ENCODE measurements around the gene SPPL2B.

The SPPL2B gene

DNA sequence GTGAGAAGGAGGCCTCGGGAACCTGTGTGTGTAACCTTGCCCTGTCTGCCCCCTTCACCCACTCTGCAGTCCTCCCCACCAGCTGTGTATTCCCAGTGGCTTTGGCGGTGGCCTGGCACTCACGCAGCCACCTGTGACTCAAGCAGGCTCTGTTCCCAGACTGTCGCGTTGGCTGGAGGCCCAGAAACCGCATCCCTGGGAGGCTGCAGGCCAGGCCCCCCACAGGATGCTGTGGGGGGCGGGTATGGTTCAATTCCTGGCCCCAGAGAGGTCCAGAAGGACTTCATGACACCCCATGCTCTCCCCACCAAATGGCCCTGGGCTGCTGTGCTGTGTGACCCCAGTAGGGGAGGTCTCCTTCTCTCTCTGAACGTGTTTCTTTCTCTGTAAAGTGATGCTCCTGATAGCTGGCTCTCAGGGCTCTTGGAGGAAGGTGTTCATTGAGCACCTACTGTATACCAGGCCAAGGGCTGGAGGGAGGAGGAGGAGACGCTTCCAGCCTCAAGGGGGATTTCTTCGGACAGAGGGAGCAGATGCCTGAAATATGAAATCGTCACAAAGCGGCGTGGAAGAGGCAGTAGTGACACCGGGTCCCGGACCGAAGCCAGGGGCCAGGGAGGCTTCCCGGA lies 18.6 kb upstream of the SPPL2B start:
- TF ChIP-seq FOXP2 (optimal IDR thresholded peaks at IDR 0.05; ENCODE audit: borderline replicate concordance, extremely low read depth, extremely low read length, insufficient read depth), result peak; percentile 22
- no peak for TF ChIP-seq REST (IDR thresholded peaks at IDR 0.05; ENCODE audit: insufficient read depth in 1 of 2, low read depth in 2 of 2, low read length in 2 of 2)
- TF ChIP-seq SIN3A (IDR thresholded peaks at IDR 0.05; ENCODE audit: borderline replicate concordance, insufficient read depth, low read length), result no peak

DNA sequence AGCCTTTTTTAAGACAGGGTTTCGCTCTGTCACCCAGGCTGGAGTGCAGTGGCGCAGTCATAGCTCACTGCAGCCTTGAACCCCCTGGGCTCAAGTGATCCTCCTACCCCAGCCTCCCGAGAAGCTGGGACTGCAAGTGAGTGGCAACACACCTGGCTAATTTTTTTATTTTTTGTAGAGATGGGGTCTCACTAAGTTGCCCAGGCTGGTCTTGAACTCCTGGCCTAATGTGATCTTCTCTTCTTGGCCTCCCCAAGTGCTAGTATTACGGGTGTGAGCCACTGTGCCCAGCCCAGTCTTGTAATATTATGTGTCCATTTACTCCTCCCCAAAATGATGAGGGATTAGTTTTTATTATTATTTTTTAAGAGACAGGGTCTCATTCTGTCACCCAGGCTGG lies 17.4 kb upstream of the SPPL2B start:
- no peak for TF ChIP-seq SIN3A (IDR thresholded peaks at IDR 0.05; ENCODE audit: borderline replicate concordance, insufficient read depth, low read length)

DNA sequence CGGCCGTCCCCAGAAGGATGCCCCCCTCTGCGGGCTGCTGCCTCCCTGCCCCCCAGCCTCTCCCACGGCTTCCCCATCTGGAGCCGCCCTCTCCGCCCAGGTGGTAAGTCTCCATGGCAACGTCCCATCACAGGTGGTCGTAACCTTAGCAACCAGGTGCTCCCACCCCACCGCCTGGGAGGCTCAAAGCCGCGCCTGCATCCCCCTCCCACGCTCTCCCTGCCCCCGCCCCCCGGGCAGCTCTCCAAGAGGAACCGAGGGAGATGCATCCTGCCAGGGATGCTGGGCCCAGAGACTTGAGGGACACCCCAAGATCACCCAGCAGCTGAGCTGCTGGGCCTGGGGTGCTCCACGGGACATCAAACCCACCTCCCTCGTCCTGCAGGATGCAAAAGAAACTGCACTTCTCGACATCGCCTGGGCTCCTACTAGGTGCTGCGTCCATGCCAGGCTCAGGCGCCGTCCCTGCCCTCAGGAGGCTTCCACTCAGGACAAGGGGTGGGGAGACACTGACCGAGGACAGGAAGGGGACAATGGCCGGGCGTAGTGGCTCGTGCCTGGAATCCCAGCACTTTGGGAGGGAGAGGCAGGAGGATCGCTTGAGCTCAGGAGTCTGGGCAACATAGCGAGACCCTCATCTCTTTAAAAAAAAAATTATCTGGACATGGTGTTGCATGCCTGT lies 15.5 kb upstream of the SPPL2B start:
- TF ChIP-seq FOXP2 (optimal IDR thresholded peaks at IDR 0.05; ENCODE audit: borderline replicate concordance, extremely low read depth, extremely low read length, insufficient read depth) (no peak), POLR2AphosphoS5 (IDR thresholded peaks at IDR 0.05; ENCODE audit: low read depth, low read length) (no peak), REST (IDR thresholded peaks at IDR 0.05; ENCODE audit: insufficient read depth in 1 of 2, low read depth in 2 of 2, low read length in 2 of 2) (no peak), SIN3A (IDR thresholded peaks at IDR 0.05; ENCODE audit: borderline replicate concordance, insufficient read depth, low read length) (no peak), TAF1 (IDR thresholded peaks at IDR 0.05; ENCODE audit: borderline replicate concordance, insufficient read depth, low read length) (no peak)

GRCh38 chr19:2315121-2315817 lies 13.2 kb upstream of the SPPL2B start:
- TF ChIP-seq POLR2AphosphoS5 (IDR thresholded peaks at IDR 0.05; ENCODE audit: low read depth, low read length), result no peak
- no peak for TF ChIP-seq REST (IDR thresholded peaks at IDR 0.05; ENCODE audit: insufficient read depth in 1 of 2, low read depth in 2 of 2, low read length in 2 of 2)
- TF ChIP-seq FOXP2 (optimal IDR thresholded peaks at IDR 0.05; ENCODE audit: borderline replicate concordance, extremely low read depth, extremely low read length, insufficient read depth), result no peak
- TF ChIP-seq TAF1 (IDR thresholded peaks at IDR 0.05; ENCODE audit: borderline replicate concordance, insufficient read depth, low read length), result no peak
- TF ChIP-seq SIN3A (IDR thresholded peaks at IDR 0.05; ENCODE audit: borderline replicate concordance, insufficient read depth, low read length), result no peak

- TF ChIP-seq FOXP2 (optimal IDR thresholded peaks at IDR 0.05; ENCODE audit: borderline replicate concordance, extremely low read depth, extremely low read length, insufficient read depth), result peak; percentile 43
- TF ChIP-seq SIN3A (IDR thresholded peaks at IDR 0.05; ENCODE audit: borderline replicate concordance, insufficient read depth, low read length), result no peak
Observed at GRCh38 chr19:2315818-2316353, 12.6 kb upstream of the SPPL2B start.

DNA sequence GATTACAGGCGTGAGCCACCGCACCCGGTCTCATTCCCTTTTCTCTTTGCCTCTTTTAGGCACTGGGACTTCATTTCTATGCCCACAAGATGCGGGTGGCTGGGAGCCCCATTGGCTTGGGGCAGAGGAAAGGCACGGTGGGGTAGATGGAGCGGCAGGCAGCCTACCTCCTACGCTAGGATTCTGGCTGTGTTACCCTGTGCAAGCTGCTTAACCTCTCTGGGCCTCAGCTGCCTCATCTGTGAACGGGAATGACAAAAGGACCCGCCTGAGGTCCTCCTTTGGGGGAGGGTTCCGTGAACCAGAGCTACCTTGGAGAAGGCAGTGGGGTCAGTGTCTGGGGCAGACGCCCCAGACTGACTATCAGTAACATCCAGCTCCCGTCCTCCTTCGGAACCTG lies 11.2 kb upstream of the SPPL2B start:
- TF ChIP-seq REST (IDR thresholded peaks at IDR 0.05; ENCODE audit: insufficient read depth in 1 of 2, low read depth in 2 of 2, low read length in 2 of 2) (no peak), FOXP2 (optimal IDR thresholded peaks at IDR 0.05; ENCODE audit: borderline replicate concordance, extremely low read depth, extremely low read length, insufficient read depth) (no peak), POLR2AphosphoS5 (IDR thresholded peaks at IDR 0.05; ENCODE audit: low read depth, low read length) (no peak), TAF1 (IDR thresholded peaks at IDR 0.05; ENCODE audit: borderline replicate concordance, insufficient read depth, low read length) (no peak), SIN3A (IDR thresholded peaks at IDR 0.05; ENCODE audit: borderline replicate concordance, insufficient read depth, low read length) (no peak)

All from PFSK-1 (cell line).